B cell (primary cell): ENCODE measurements around the gene SEMA7A. TPM values are rescaled to one million over a fixed set of nuclear protein-coding genes. Genes with fewer than 3 reads are reported as not detected.

Experiments
- ATAC-seq: fragments of 200-7000 bp; cut with Tn5 transposase; one replicate; pipeline ENCODE4 v1.10.0; 2021; ENCODE audit warnings: low read depth, mild to moderate bottlenecking, moderate number of reproducible peaks, moderate library complexity
- CTCF ChIA-PET: fragments of 350-600 bp; sonication (Branson Sonifier 250); formaldehyde crosslinking; loops from one replicate; lab custom pipeline; 2021; ENCODE audit warnings: antibody characterized with exemption, inconsistent platforms; lab: Charles Lee
- POLR2A ChIA-PET: fragments of 350-600 bp; sonication (Branson Sonifier 250); formaldehyde crosslinking; loops from one replicate; lab custom pipeline; 2021; ENCODE audit warnings: antibody characterized with exemption; lab: Charles Lee
- DNase-seq: peaks from one replicate; pipeline ENCODE4 v3.0.0; 2013
- H2AFZ ChIP-seq: 2 replicates; pipeline ENCODE4 v1.6.1; 2012; ENCODE audit warnings: mild to moderate bottlenecking, low read depth, low read length; ENCODE audit not compliant: insufficient read depth, poor library complexity, severe bottlenecking
- H3K27ac ChIP-seq, 2 donors: 1 replicate in 1 of 2; 2 replicates in 1 of 2; pipeline ENCODE4 v1.5.1; 2012 to 2013; ENCODE audit warnings: low read length in 2 of 2, mild to moderate bottlenecking in 2 of 2, moderate library complexity in 1 of 2
- H3K27me3 ChIP-seq, 4 experiments: fragments of 200-600 bp in 1 of 4; sonication (generic) in 1 of 4; replicated peaks in 1 of 4; 1 replicate in 2 of 4; 2 replicates in 2 of 4; pipeline versions ENCODE4 v1.6.1 to v1.7.0; 2013 to 2016; ENCODE audit warnings: low read length in 3 of 4, mild to moderate bottlenecking in 2 of 4, mixed read lengths in 1 of 4, moderate library complexity in 1 of 4; ENCODE audit not compliant: insufficient read depth in 4 of 4, control insufficient read depth in 3 of 4; ENCODE audit errors: control extremely low read depth in 1 of 4
- H3K36me3 ChIP-seq, 2 experiments: replicated peaks in 1 of 2; 1 replicate in 1 of 2; 2 replicates in 1 of 2; pipeline versions ENCODE4 v1.6.1 to v1.7.1; 2013; ENCODE audit warnings: low read length in 1 of 2; ENCODE audit not compliant: insufficient read depth in 2 of 2, control insufficient read depth in 1 of 2; ENCODE audit errors: control extremely low read depth in 1 of 2, extremely low read depth in 1 of 2
- H3K4me1 ChIP-seq, 2 donors: fragments of 200-600 bp in 1 of 2; sonication (generic) in 1 of 2; 1 replicate in 1 of 2; 2 replicates in 1 of 2; pipeline versions ENCODE4 v1.5.1 to v1.6.1; 2013 to 2017; ENCODE audit warnings: low read length in 2 of 2; ENCODE audit not compliant: control insufficient read depth in 2 of 2, insufficient read depth in 2 of 2
- H3K4me2 ChIP-seq: replicated peaks from 2 replicates; pipeline ENCODE3; 2012; ENCODE audit warnings: mild to moderate bottlenecking, low read depth, low read length; ENCODE audit not compliant: poor library complexity, severe bottlenecking
- H3K4me3 ChIP-seq, 5 experiments: fragments of 200-600 bp in 1 of 5; sonication (generic) in 1 of 5; 1 replicate in 3 of 5; 2 replicates in 2 of 5; pipeline versions ENCODE4 v1.5.1 to v1.7.0; 2011 to 2016; ENCODE audit warnings: low read length in 4 of 5, mild to moderate bottlenecking in 4 of 5, low read depth in 2 of 5, control low read depth in 1 of 5, moderate library complexity in 1 of 5; ENCODE audit not compliant: insufficient read depth in 1 of 5; ENCODE audit errors: control extremely low read depth in 1 of 5, extremely low read depth in 1 of 5
- H3K79me2 ChIP-seq: fragments of 200-600 bp; sonication (generic); one replicate; pipeline ENCODE4 v1.6.0; 2016; ENCODE audit warnings: low read length; ENCODE audit not compliant: control insufficient read depth, insufficient read depth
- H3K9ac ChIP-seq: fragments of 200-600 bp; sonication (generic); 2 replicates; pipeline ENCODE4 v1.6.1; 2017; ENCODE audit warnings: mild to moderate bottlenecking, low read length, moderate library complexity
- H3K9me3 ChIP-seq, 3 donors: one replicate each; pipeline versions ENCODE4 v1.6.1 to v1.7.1; 2013; ENCODE audit warnings: low read length in 2 of 3; ENCODE audit not compliant: control insufficient read depth in 2 of 3, insufficient read depth in 1 of 3; ENCODE audit errors: control extremely low read depth in 1 of 3
- H4K20me1 ChIP-seq: 2 replicates; pipeline ENCODE4 v1.6.0; 2012; ENCODE audit warnings: mild to moderate bottlenecking, low read length; ENCODE audit not compliant: insufficient read depth, control insufficient read depth, poor library complexity, severe bottlenecking
- H3K27ac Mint-ChIP-seq: one replicate; pipeline ENCODE4 v1.8.0; 2021; ENCODE audit warnings: mixed read lengths
- H3K27me3 Mint-ChIP-seq: one replicate; pipeline ENCODE4 v1.8.0; 2021; ENCODE audit warnings: mixed read lengths
- H3K4me1 Mint-ChIP-seq: one replicate; pipeline ENCODE4 v1.8.0; 2021; ENCODE audit warnings: mixed read lengths
- H3K4me3 Mint-ChIP-seq: one replicate; pipeline ENCODE4 v1.8.0; 2021; ENCODE audit warnings: mixed read lengths
- H3K9me3 Mint-ChIP-seq: one replicate; pipeline ENCODE4 v1.8.0; 2022; ENCODE audit warnings: mixed read lengths; ENCODE audit not compliant: insufficient read depth
- CTCF ChIP-seq: fragments of 200-600 bp; IDR thresholded peaks from one replicate; pipeline ENCODE4 v1.8.0; 2022; ENCODE audit warnings: antibody characterized with exemption, mild to moderate bottlenecking
- EZH2 ChIP-seq: IDR thresholded peaks from 2 replicates; pipeline ENCODE4 v1.6.1; 2012; ENCODE audit warnings: borderline replicate concordance, low read depth, mild to moderate bottlenecking, moderate library complexity, low read length; ENCODE audit not compliant: insufficient read depth, poor library complexity, severe bottlenecking
- WGBS: methylation state at CpG from one replicate; pipeline ENCODE4 v1.1.5; 2013; ENCODE audit warnings: missing lambda C conversion rate; ENCODE audit not compliant: insufficient coverage; 5-methylcytosine and 5-hydroxymethylcytosine counted together
- intact Hi-C: fragments of 100-400 bp; cut with micrococcal nuclease; formaldehyde crosslinking; loops from one replicate; pipeline ENCODE4 v1.10.0; 2022
- polyA plus RNA-seq: library from polyadenylated mRNA; depleted of rRNA; stranded (reverse); fragments of >200 nt; gene quantifications from 2 replicates; pipeline ENCODE4 v1.2.3, GENCODE V29; 2012
- total RNA-seq, 2 donors: library from RNA; stranded (reverse); fragments of 120-200 nt in 1 of 2; gene quantifications; 1 replicate in 1 of 2; 2 replicates in 1 of 2; pipeline versions ENCODE4 v1.2.3 to v1.2.4, GENCODE V29; 2013 to 2022

SEMA7A gene
- total and polyA plus RNA-seq, 2 donors (not counting 1 experiment from before 2014, with no cell fraction given): 42.0 to 44.2 TPM

- CTCF ChIA-PET: interaction anchor here (0.7 to 26.1 kb wide), 11 partner anchors 11 to 198 kb away, joined by 3 to 855 read pairs (median 4); no protein-coding TSS in a partner anchor
- peaks cover 33% of the 10 kb centered on the region for H4K20me1 ChIP-seq
- peak overlapping the region in 4 of 5 experiments; percentile 7 to 89 (median 82) for H3K4me3 ChIP-seq
- H3K4me1 ChIP-seq: peaks cover 49 to 61% of the 10 kb centered on the region in 2 donors
- H3K79me2 ChIP-seq: peaks cover 43% of the 10 kb centered on the region
- POLR2A ChIA-PET: interaction anchor here (0.7 to 4.7 kb wide), 6 partner anchors 12 to 56 kb away, joined by 5 to 35 read pairs (median 9); no protein-coding TSS in a partner anchor
- Mint-ChIP-seq H3K27ac (peak overlapping the region; percentile 92), H3K4me3 (peak overlapping the region; percentile 88), H3K4me1 (peaks cover 68% of the 10 kb centered on the region), H3K9me3 (no peaks in the 10 kb centered on the region), H3K27me3 (no peaks in the 10 kb centered on the region)
- TF ChIP-seq CTCF (no peak), EZH2 (no peak)
- no peaks in the 10 kb centered on the region for H3K36me3 ChIP-seq
- DNase-seq: peak; percentile 44
- intact Hi-C loops: loop anchor here (1.0 to 10.0 kb wide), 2 partner anchors 38 to 350 kb away; partner anchors contain the start of gene CSK
- peak overlapping the region; percentile 91 for H3K4me2 ChIP-seq
- no peaks in the 10 kb centered on the region for H3K9me3 ChIP-seq
- WGBS: 60% methylated on average over 14 of the region's 16 CpGs
- H3K27me3 ChIP-seq: no peaks in the 10 kb centered on the region
- peak overlapping the region; percentile 86 for H3K9ac ChIP-seq
- no peak overlapping the region for H2AFZ ChIP-seq
- ATAC-seq: no peak
- H3K27ac ChIP-seq: peak overlapping the region; percentile 75 to 88
These were observed 742 bp upstream of the SEMA7A start for GRCh38 chr15:74434263-74435136.
